IPS-18c (cell line): ENCODE data around the gene JAM3.

ENCODE experiments used
- H3K4me3 ChIP-seq: 2 replicates; pipeline ENCODE4 v1.7.0; 2013; ENCODE audit warnings: low read depth, mild to moderate bottlenecking, low read length, moderate library complexity; ENCODE audit not compliant: insufficient read depth
- H3K9me3 ChIP-seq: one replicate; pipeline ENCODE4 v1.6.1; 2013; ENCODE audit warnings: mild to moderate bottlenecking, low read length, moderate library complexity; ENCODE audit not compliant: control insufficient read depth, insufficient read depth

JAM3 gene

GRCh38 chr11:134068829-134069425 lies at the start of gene JAM3:
TSS of gene JAM3 (plus strand) at chr11:134069072. CDS start at chr11:134069084, 12 bp downstream.
- H3K4me3 ChIP-seq = peak within 1 kb of the TSS; percentile 97

GRCh38 chr11:134019500-134019899 lies 49.4 kb upstream of the JAM3 start:
- H3K9me3 ChIP-seq = no peaks in the 10 kb centered on the region
- no peak overlapping the region for H3K4me3 ChIP-seq

More at GRCh38 chr11:134068829-134069425, at the start of gene JAM3:
- no peaks in the 10 kb centered on the region for H3K9me3 ChIP-seq

GRCh38 chr11:134020598-134020997 lies 48.3 kb upstream of the JAM3 start:
- no peak overlapping the region; the same call in 1 of the 2 replicates for H3K4me3 ChIP-seq

GRCh38 chr11:134021326-134021725 lies 47.5 kb upstream of the JAM3 start:
- H3K4me3 ChIP-seq = no peak overlapping the region
- H3K9me3 ChIP-seq = no peaks in the 10 kb centered on the region

More at GRCh38 chr11:134020598-134020997, 48.3 kb upstream of the JAM3 start:
- no peaks in the 10 kb centered on the region for H3K9me3 ChIP-seq

- no peak overlapping the region for H3K4me3 ChIP-seq
- H3K9me3 ChIP-seq = no peaks in the 10 kb centered on the region
These were observed 46.1 kb upstream of the JAM3 start for GRCh38 chr11:134022748-134023147.

GRCh38 chr11:134024420-134025081 lies 44.3 kb upstream of the JAM3 start:
- no peak overlapping the region for H3K4me3 ChIP-seq
- H3K9me3 ChIP-seq = no peaks in the 10 kb centered on the region

GRCh38 chr11:134025082-134025429 lies 43.8 kb upstream of the JAM3 start:
- no peaks in the 10 kb centered on the region for H3K9me3 ChIP-seq

GRCh38 chr11:134026655-134027343 lies 42.1 kb upstream of the JAM3 start:
- Histone ChIP-seq H3K9me3 (no peaks in the 10 kb centered on the region), H3K4me3 (no peak overlapping the region)

More at GRCh38 chr11:134025082-134025429, 43.8 kb upstream of the JAM3 start:
- no peak overlapping the region for H3K4me3 ChIP-seq

GRCh38 chr11:134027671-134028070 lies 41.2 kb upstream of the JAM3 start:
- Histone ChIP-seq H3K9me3 (peaks cover 2% of the 10 kb centered on the region), H3K4me3 (no peak overlapping the region)

GRCh38 chr11:134028368-134028920 lies 40.4 kb upstream of the JAM3 start:
- peaks cover 2% of the 10 kb centered on the region for H3K9me3 ChIP-seq
- no peak overlapping the region for H3K4me3 ChIP-seq

GRCh38 chr11:134030853-134031252 lies 38.0 kb upstream of the JAM3 start:
- H3K4me3 ChIP-seq = no peak overlapping the region
- H3K9me3 ChIP-seq = peaks cover 2% of the 10 kb centered on the region

GRCh38 chr11:134032043-134032442 lies 36.8 kb upstream of the JAM3 start:
- no peak overlapping the region for H3K4me3 ChIP-seq
- H3K9me3 ChIP-seq = peaks cover 2% of the 10 kb centered on the region

- no peak overlapping the region for H3K4me3 ChIP-seq
- H3K9me3 ChIP-seq = peaks cover 2% of the 10 kb centered on the region
These were observed 36.3 kb upstream of the JAM3 start for GRCh38 chr11:134032501-134033091.

GRCh38 chr11:134033276-134033675 lies 35.6 kb upstream of the JAM3 start:
- H3K4me3 ChIP-seq = no peak overlapping the region
- H3K9me3 ChIP-seq = peaks cover 2% of the 10 kb centered on the region

- Histone ChIP-seq H3K4me3 (0 out of 2 replicates have a peak overlapping the region, but pooled peaks have one; percentile 5), H3K9me3 (peaks cover 2% of the 10 kb centered on the region)
These were observed 35.0 kb upstream of the JAM3 start for GRCh38 chr11:134033696-134034491.

GRCh38 chr11:134034496-134035381 lies 34.1 kb upstream of the JAM3 start:
- H3K4me3 ChIP-seq = 0 out of 2 replicates have a peak overlapping the region, but pooled peaks have one; percentile 5
- peaks cover 3% of the 10 kb centered on the region for H3K9me3 ChIP-seq
